Activated T-cell treated with anti-CD3 and anti-CD28 coated beads, Interleukin-2, amount 50 U/mL, for 72 hours (primary cell): ENCODE data around the gene ASXL2. TPM values are rescaled to one million over a fixed set of nuclear protein-coding genes. Genes with fewer than 3 reads are reported as not detected.
"Not testable (repeated sequence)": the region's sequence is repeated elsewhere in the genome, so short reads cannot be mapped to it uniquely, and the experiment has no call there.

Source experiments
- ATAC-seq, 2 donors: fragments of 150-1000 bp; cut with Tn5 transposase; replicated peaks in 1 of 2; 2 replicates each; pipeline ENCODE4 v1.10.0; 2021; ENCODE audit warnings: moderate library complexity in 2 of 2, mild to moderate bottlenecking in 1 of 2
- DNase-seq, 2 donors: peaks; one replicate each; pipeline ENCODE4 v3.0.0; 2021 to 2022; ENCODE audit warnings: mixed read lengths in 1 of 2
- H3K27ac Mint-ChIP-seq: one replicate; pipeline ENCODE4 v1.8.0; 2022; ENCODE audit warnings: mild to moderate bottlenecking, moderate library complexity, mixed read lengths
- H3K27me3 Mint-ChIP-seq: one replicate; pipeline ENCODE4 v1.8.0; 2022; ENCODE audit warnings: low read depth, mixed read lengths
- H3K36me3 Mint-ChIP-seq, 2 donors: one replicate each; pipeline ENCODE4 v1.8.0; 2022; ENCODE audit warnings: mixed read lengths in 2 of 2, mild to moderate bottlenecking in 1 of 2; ENCODE audit not compliant: insufficient read depth in 2 of 2
- H3K4me1 Mint-ChIP-seq: one replicate; pipeline ENCODE4 v1.8.0; 2022; ENCODE audit warnings: low read depth, mixed read lengths
- H3K4me3 Mint-ChIP-seq, 2 donors: one replicate each; pipeline ENCODE4 v1.8.0; 2022; ENCODE audit warnings: mild to moderate bottlenecking in 2 of 2, mixed read lengths in 2 of 2, moderate library complexity in 2 of 2
- H3K9me3 Mint-ChIP-seq, 2 donors: one replicate each; pipeline ENCODE4 v1.8.0; 2022; ENCODE audit warnings: mixed read lengths in 2 of 2
- total RNA-seq, 2 donors: library from RNA; stranded (reverse); gene quantifications; one replicate each; pipeline ENCODE4 v1.2.3, GENCODE V29; 2022

Gene ASXL2
- total RNA-seq, 2 donors from 2014 or later = 38.9 to 39.8 TPM

- Mint-ChIP-seq H3K9me3 (no peaks in the 10 kb centered on the region), H3K36me3 (peaks cover 1 to 6% of the 10 kb centered on the region in 2 donors), H3K27me3 (no peaks in the 10 kb centered on the region), H3K4me1 (peaks cover 30% of the 10 kb centered on the region), H3K4me3 (no peak overlapping the region), H3K27ac (no peak overlapping the region)
- ATAC-seq (no peak), DNase-seq (no peak)
Measured at GRCh38 chr2:25842155-25842554, 36.1 kb downstream of the ASXL2 start.

GRCh38 chr2:25838152-25838756, 40.0 kb downstream of the ASXL2 start:
- no peaks in the 10 kb centered on the region for H3K27me3 Mint-ChIP-seq
- no peaks in the 10 kb centered on the region for H3K9me3 Mint-ChIP-seq
- H3K4me3 Mint-ChIP-seq = no peak overlapping the region
- peaks cover 29% of the 10 kb centered on the region for H3K4me1 Mint-ChIP-seq
- peaks cover 1 to 11% of the 10 kb centered on the region in 2 donors for H3K36me3 Mint-ChIP-seq
- H3K27ac Mint-ChIP-seq = no peak overlapping the region
- ATAC-seq = no peak
- no peak for DNase-seq

GRCh38 chr2:25835906-25836305, 42.4 kb downstream of the ASXL2 start:
- H3K27me3 Mint-ChIP-seq = no peaks in the 10 kb centered on the region
- DNase-seq (no peak), ATAC-seq (no peak)
- H3K4me1 Mint-ChIP-seq = peaks cover 46% of the 10 kb centered on the region
- peaks cover 6 to 12% of the 10 kb centered on the region in 2 donors for H3K36me3 Mint-ChIP-seq
- no peak overlapping the region for H3K27ac Mint-ChIP-seq
- peaks cover 2 to 5% of the 10 kb centered on the region in 2 donors for H3K9me3 Mint-ChIP-seq
- H3K4me3 Mint-ChIP-seq = no peak overlapping the region

GRCh38 chr2:25833566-25833965, 44.7 kb downstream of the ASXL2 start:
- ATAC-seq (no peak), DNase-seq (no peak)
- H3K4me3 Mint-ChIP-seq = no peak overlapping the region
- H3K27ac Mint-ChIP-seq = no peak overlapping the region
- peaks cover 57% of the 10 kb centered on the region for H3K4me1 Mint-ChIP-seq
- H3K27me3 Mint-ChIP-seq = no peaks in the 10 kb centered on the region
- peaks cover 13 to 16% of the 10 kb centered on the region in 2 donors for H3K36me3 Mint-ChIP-seq
- H3K9me3 Mint-ChIP-seq = peaks cover 4 to 5% of the 10 kb centered on the region in 2 donors

DNA sequence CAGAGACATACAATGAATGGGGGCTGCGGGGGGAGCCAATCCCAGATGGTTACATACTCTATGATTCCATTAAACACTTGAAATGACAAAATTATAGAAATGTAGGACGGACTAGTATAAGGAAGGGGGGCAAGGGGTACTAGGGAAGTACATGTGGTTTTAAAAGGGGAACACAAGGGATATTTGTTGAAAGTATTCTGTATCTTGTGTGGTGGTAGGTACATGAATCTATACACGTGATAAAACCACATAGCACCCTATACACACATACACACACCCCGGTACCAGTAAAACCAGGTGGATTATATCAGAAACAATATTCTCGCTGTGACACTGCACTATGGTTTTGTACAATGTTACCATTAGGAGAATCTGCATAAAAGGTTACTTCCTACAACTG, 45.4 kb downstream of the ASXL2 start:
- ATAC-seq (no peak), DNase-seq (no peak)
- Mint-ChIP-seq H3K36me3 (peaks cover 13 to 16% of the 10 kb centered on the region in 2 donors), H3K4me3 (no peak overlapping the region), H3K4me1 (peaks cover 56% of the 10 kb centered on the region), H3K27me3 (no peaks in the 10 kb centered on the region), H3K27ac (peak overlapping the region; percentile 97), H3K9me3 (peaks cover 4 to 5% of the 10 kb centered on the region in 2 donors)

DNA sequence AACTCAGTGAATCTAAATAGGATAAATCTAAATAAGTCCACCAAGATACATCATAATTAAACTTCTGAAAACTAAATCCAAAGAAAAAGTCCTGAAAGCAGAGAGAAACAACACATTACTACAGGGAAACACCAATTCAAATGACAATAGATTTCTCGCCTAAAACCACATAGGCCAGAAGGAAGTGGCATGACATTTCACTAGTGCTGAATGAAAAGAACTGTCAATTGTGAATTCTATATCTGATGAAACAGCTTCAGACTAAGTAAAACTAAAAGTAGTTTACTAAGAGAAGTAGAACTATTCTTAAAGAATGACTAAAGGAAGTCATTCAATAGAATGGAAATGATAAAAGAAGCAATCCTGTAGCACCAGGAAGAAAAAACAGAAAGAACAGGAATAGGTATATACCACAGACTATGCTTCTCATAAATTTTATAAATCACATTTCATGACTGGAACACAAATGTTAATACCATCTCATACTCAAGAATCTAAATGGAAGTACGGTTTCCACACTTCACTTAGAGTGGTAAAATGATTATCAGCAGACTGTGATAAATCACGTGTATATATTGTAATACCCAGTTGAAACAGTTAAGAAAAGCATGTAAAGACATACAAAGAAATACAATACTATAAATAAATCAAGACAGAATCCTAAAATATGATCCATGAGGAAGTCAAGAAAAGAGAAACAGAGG, 46.4 kb downstream of the ASXL2 start:
- peak overlapping the region; percentile 97 for H3K27ac Mint-ChIP-seq
- peaks cover 13 to 16% of the 10 kb centered on the region in 2 donors for H3K36me3 Mint-ChIP-seq
- peak; percentile 17 to 24 for DNase-seq

GRCh38 chr2:25829828-25830227, 48.5 kb downstream of the ASXL2 start:
- H3K9me3 Mint-ChIP-seq = peaks cover 4 to 5% of the 10 kb centered on the region in 2 donors
- peak overlapping the region; percentile 15 for H3K27ac Mint-ChIP-seq
- H3K4me3 Mint-ChIP-seq = peak overlapping the region; percentile 26 to 48
- H3K36me3 Mint-ChIP-seq = peaks cover 13 to 16% of the 10 kb centered on the region in 2 donors
- no peaks in the 10 kb centered on the region for H3K27me3 Mint-ChIP-seq
- no peak for DNase-seq
- ATAC-seq = no peak
- H3K4me1 Mint-ChIP-seq = peaks cover 73% of the 10 kb centered on the region

More for the DNA sequence above, 46.4 kb downstream of the ASXL2 start:
- H3K27me3 Mint-ChIP-seq = no peaks in the 10 kb centered on the region
- peaks cover 4 to 5% of the 10 kb centered on the region in 2 donors for H3K9me3 Mint-ChIP-seq
- H3K4me3 Mint-ChIP-seq = peak overlapping the region; percentile 40 to 72
- peaks cover 53% of the 10 kb centered on the region for H3K4me1 Mint-ChIP-seq
- ATAC-seq = peak; percentile 90 to 93

- no peak overlapping the region for H3K27ac Mint-ChIP-seq
- H3K9me3 Mint-ChIP-seq = peaks cover 4 to 5% of the 10 kb centered on the region in 2 donors
- peaks cover 13 to 17% of the 10 kb centered on the region in 2 donors for H3K36me3 Mint-ChIP-seq
- DNase-seq = no peak
- no peaks in the 10 kb centered on the region for H3K27me3 Mint-ChIP-seq
- peak overlapping the region in 1 of 2 donors; percentile 30 for H3K4me3 Mint-ChIP-seq
- H3K4me1 Mint-ChIP-seq = peaks cover 78% of the 10 kb centered on the region
- no peak for ATAC-seq
Measured at GRCh38 chr2:25829377-25829704, 48.9 kb downstream of the ASXL2 start.

DNA sequence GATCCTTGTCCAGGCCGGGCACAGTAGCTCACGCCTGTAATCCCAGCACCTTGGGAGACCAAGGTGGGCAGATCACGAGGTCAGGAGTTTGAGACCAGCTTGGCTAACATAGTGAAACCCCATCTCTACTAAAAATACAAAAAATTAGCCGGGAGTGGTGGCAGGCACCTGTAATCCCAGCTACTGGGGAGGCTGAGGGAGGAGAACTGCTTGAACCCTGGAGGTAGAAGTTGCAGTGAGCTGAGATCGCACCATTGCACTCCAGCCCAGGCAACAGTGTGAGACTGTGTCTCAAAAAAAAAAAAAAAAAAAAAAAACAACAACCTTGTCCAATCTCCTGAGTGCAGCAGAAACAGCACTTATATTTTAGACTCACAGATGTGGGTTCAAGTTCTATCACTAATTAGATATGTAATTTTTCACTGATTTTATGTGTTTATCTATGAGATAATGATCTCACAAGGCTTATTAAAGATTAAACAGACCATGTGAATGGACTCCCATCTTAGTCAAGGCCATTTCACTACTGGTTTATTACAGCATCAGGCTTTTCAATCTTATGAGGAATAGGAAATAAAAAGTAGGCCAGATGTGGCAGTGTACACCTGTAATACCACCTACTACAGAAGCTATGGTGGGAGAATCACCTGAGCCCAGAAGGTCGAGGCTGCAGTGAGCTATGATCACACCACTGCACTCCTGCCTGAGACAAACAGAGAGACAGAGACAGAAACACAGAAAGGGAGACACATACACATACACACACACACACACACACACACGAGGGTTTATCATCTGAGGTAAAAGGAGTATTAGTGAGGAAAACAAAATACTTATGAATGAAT, 49.5 kb downstream of the ASXL2 start:
- not testable (repeated sequence) for DNase-seq, H3K27me3 Mint-ChIP-seq, ATAC-seq, H3K27ac Mint-ChIP-seq, H3K9me3 Mint-ChIP-seq
- Mint-ChIP-seq H3K4me1 (peaks cover 78% of the 10 kb centered on the region), H3K36me3 (peaks cover 13 to 16% of the 10 kb centered on the region in 2 donors), H3K4me3 (peak overlapping the region in 1 of 2 donors; percentile 30)

- Mint-ChIP-seq H3K36me3 (peaks cover 6 to 13% of the 10 kb centered on the region in 2 donors), H3K27me3 (no peaks in the 10 kb centered on the region), H3K27ac (peak overlapping the region; percentile 69), H3K9me3 (no peaks in the 10 kb centered on the region), H3K4me3 (peak overlapping the region; percentile 68 to 77), H3K4me1 (peaks cover 73% of the 10 kb centered on the region)
- DNase-seq (peak; percentile 59 to 66), ATAC-seq (peak; percentile 95 to 97)
Measured at GRCh38 chr2:25825238-25825637, 53.0 kb downstream of the ASXL2 start.

- H3K9me3 Mint-ChIP-seq = no peaks in the 10 kb centered on the region
- H3K27me3 Mint-ChIP-seq = no peaks in the 10 kb centered on the region
- DNase-seq = no peak
- ATAC-seq = peak in 1 of 2 donors; percentile 22
- H3K36me3 Mint-ChIP-seq = peaks cover 3 to 12% of the 10 kb centered on the region in 2 donors
- H3K27ac Mint-ChIP-seq = peak overlapping the region; percentile 69
- H3K4me3 Mint-ChIP-seq = peak overlapping the region; percentile 68 to 77
- H3K4me1 Mint-ChIP-seq = peaks cover 68% of the 10 kb centered on the region
Measured at GRCh38 chr2:25824718-25825117, 53.6 kb downstream of the ASXL2 start.

GRCh38 chr2:25824216-25824615, 54.1 kb downstream of the ASXL2 start:
- H3K36me3 Mint-ChIP-seq = peaks cover 2 to 12% of the 10 kb centered on the region in 2 donors
- H3K4me1 Mint-ChIP-seq = peaks cover 67% of the 10 kb centered on the region
- peak overlapping the region; percentile 68 to 77 for H3K4me3 Mint-ChIP-seq
- peak overlapping the region; percentile 69 for H3K27ac Mint-ChIP-seq
- no peaks in the 10 kb centered on the region for H3K27me3 Mint-ChIP-seq
- DNase-seq (no peak), ATAC-seq (no peak)
- no peaks in the 10 kb centered on the region for H3K9me3 Mint-ChIP-seq
